ENCODE measurements around the gene OR11A1.

- TF ChIP-seq CTCF (optimal IDR thresholded peaks at IDR 0.05 in 1 of 3, IDR thresholded peaks at IDR 0.05 in 1 of 3, conservative IDR thresholded peaks at IDR 0.05 in 1 of 3; ENCODE audit: extremely low read depth in 1 of 3, insufficient read depth in 2 of 3, low read length in 3 of 3) (no peak), EZH2 (IDR thresholded peaks at IDR 0.05; ENCODE audit: low read length) (no peak)
Measured at GRCh38 chr6:29479560-29479959, 22.7 kb upstream of the OR11A1 start.

All from keratinocyte (primary cell).